Measurements from ENCODE around the gene CNGA1.
A peak's percentile ranks its signal among the peaks of the same experiment; 100 is the strongest.
"Not testable (repeated sequence)": the region's sequence is repeated elsewhere in the genome, so short reads cannot be mapped to it uniquely, and the experiment has no call there.

Gene CNGA1

GRCh38 chr4:48028696-48029095 is 12.2 kb upstream of the CNGA1 start:
- no peak for DNase-seq

GRCh38 chr4:48027653-48028052 is 11.2 kb upstream of the CNGA1 start:
- no peak for DNase-seq

- DNase-seq = no peak
Measured at GRCh38 chr4:48025005-48025404, 8.5 kb upstream of the CNGA1 start.

- no peak for DNase-seq
Measured at GRCh38 chr4:48024522-48024921, 8.0 kb upstream of the CNGA1 start.

GRCh38 chr4:48022192-48022799 is 5.8 kb upstream of the CNGA1 start:
- no peak for DNase-seq

- no peak for DNase-seq
Measured at GRCh38 chr4:48021100-48021499, 4.6 kb upstream of the CNGA1 start.

GRCh38 chr4:48018112-48018511 is 1.6 kb upstream of the CNGA1 start:
- DNase-seq = no peak

GRCh38 chr4:48017108-48017571 is 659 bp upstream of the CNGA1 start:
- DNase-seq = peak; percentile 36

GRCh38 chr4:48015678-48016077 is 803 bp downstream of the CNGA1 start:
- no peak for DNase-seq

GRCh38 chr4:48015216-48015615 is 1.3 kb downstream of the CNGA1 start:
- DNase-seq = no peak

- no peak for DNase-seq
Measured at GRCh38 chr4:48012824-48013223, 3.7 kb downstream of the CNGA1 start.

GRCh38 chr4:48011722-48012121 is 4.8 kb downstream of the CNGA1 start:
- no peak for DNase-seq

- DNase-seq = not testable (repeated sequence)
Measured at GRCh38 chr4:48010906-48011305, 5.6 kb downstream of the CNGA1 start.

GRCh38 chr4:48008021-48008596 is 8.4 kb downstream of the CNGA1 start:
- no peak for DNase-seq

GRCh38 chr4:48005781-48006180 is 10.7 kb downstream of the CNGA1 start:
- DNase-seq = no peak

GRCh38 chr4:48003568-48003967 is 12.9 kb downstream of the CNGA1 start:
- DNase-seq = peak; percentile 10

GRCh38 chr4:48002267-48002666 is 14.2 kb downstream of the CNGA1 start:
- no peak for DNase-seq

- no peak for DNase-seq
Measured at GRCh38 chr4:47996021-47996420, 20.5 kb downstream of the CNGA1 start.

- DNase-seq = not testable (repeated sequence)
Measured at GRCh38 chr4:47992475-47992874, 24.0 kb downstream of the CNGA1 start.

- DNase-seq = no peak
Measured at GRCh38 chr4:47990145-47990544, 26.3 kb downstream of the CNGA1 start.

GRCh38 chr4:47974566-47974965 is 41.9 kb downstream of the CNGA1 start:
- DNase-seq = no peak

GRCh38 chr4:47972721-47973120 is 43.8 kb downstream of the CNGA1 start:
- DNase-seq = no peak

GRCh38 chr4:47972181-47972580 is 44.3 kb downstream of the CNGA1 start:
- no peak for DNase-seq

- no peak for DNase-seq
Measured at GRCh38 chr4:47968847-47969246, 47.6 kb downstream of the CNGA1 start.

- no peak for DNase-seq
Measured at GRCh38 chr4:47954677-47955076, 61.8 kb downstream of the CNGA1 start.

Measured in stimulated activated naive CD4-positive, alpha-beta T cell treated with Interleukin-2 at 50 U/mL for 16 hours (primary cell).